ENCODE data around the gene BRIP1.

The BRIP1 gene

GRCh38 chr17:61753696-61754095 is 109.6 kb downstream of the BRIP1 start:
- Histone ChIP-seq H3K27me3 (ENCODE audit: control insufficient read depth in 1 of 2, insufficient read depth in 2 of 2, low read length in 2 of 2) (no peaks in the 10 kb centered on the region), H3K9ac (ENCODE audit: low read length) (no peak overlapping the region), H3K9me3 (ENCODE audit: low read length) (no peaks in the 10 kb centered on the region), H3K4me1 (ENCODE audit: insufficient read depth, low read length) (no peaks in the 10 kb centered on the region), H3K4me3 (ENCODE audit: low read depth in 1 of 2, low read length in 2 of 2) (no peak overlapping the region), H3K27ac (ENCODE audit: low read depth, low read length) (no peak overlapping the region), H3K36me3 (ENCODE audit: insufficient read depth, low read length) (no peaks in the 10 kb centered on the region)

- Histone ChIP-seq H3K9ac (ENCODE audit: low read length) (no peak overlapping the region), H3K27ac (ENCODE audit: low read depth, low read length) (no peak overlapping the region), H3K4me3 (ENCODE audit: low read depth in 1 of 2, low read length in 2 of 2) (no peak overlapping the region), H3K9me3 (ENCODE audit: low read length) (no peaks in the 10 kb centered on the region), H3K36me3 (ENCODE audit: insufficient read depth, low read length) (no peaks in the 10 kb centered on the region), H3K4me1 (ENCODE audit: insufficient read depth, low read length) (no peaks in the 10 kb centered on the region), H3K27me3 (ENCODE audit: control insufficient read depth in 1 of 2, insufficient read depth in 2 of 2, low read length in 2 of 2) (no peaks in the 10 kb centered on the region)
These were observed 112.7 kb downstream of the BRIP1 start for GRCh38 chr17:61750656-61751055.

GRCh38 chr17:61749823-61750404 is 113.4 kb downstream of the BRIP1 start:
- no peak overlapping the region for H3K27ac ChIP-seq (ENCODE audit: low read depth, low read length)
- H3K4me1 ChIP-seq (ENCODE audit: insufficient read depth, low read length) = no peaks in the 10 kb centered on the region
- no peaks in the 10 kb centered on the region for H3K36me3 ChIP-seq (ENCODE audit: insufficient read depth, low read length)
- H3K27me3 ChIP-seq (ENCODE audit: control insufficient read depth in 1 of 2, insufficient read depth in 2 of 2, low read length in 2 of 2) = no peaks in the 10 kb centered on the region
- no peak overlapping the region for H3K9ac ChIP-seq (ENCODE audit: low read length)
- no peaks in the 10 kb centered on the region for H3K9me3 ChIP-seq (ENCODE audit: low read length)
- no peak overlapping the region for H3K4me3 ChIP-seq (ENCODE audit: low read depth in 1 of 2, low read length in 2 of 2)

- no peaks in the 10 kb centered on the region for H3K27me3 ChIP-seq (ENCODE audit: control insufficient read depth in 1 of 2, insufficient read depth in 2 of 2, low read length in 2 of 2)
- H3K4me3 ChIP-seq (ENCODE audit: low read depth in 1 of 2, low read length in 2 of 2) = no peak overlapping the region
- H3K9ac ChIP-seq (ENCODE audit: low read length) = no peak overlapping the region
- no peaks in the 10 kb centered on the region for H3K4me1 ChIP-seq (ENCODE audit: insufficient read depth, low read length)
- H3K9me3 ChIP-seq (ENCODE audit: low read length) = no peaks in the 10 kb centered on the region
- H3K27ac ChIP-seq (ENCODE audit: low read depth, low read length) = no peak overlapping the region
- H3K36me3 ChIP-seq (ENCODE audit: insufficient read depth, low read length) = no peaks in the 10 kb centered on the region
These were observed 116.9 kb downstream of the BRIP1 start for GRCh38 chr17:61746248-61746985.

GRCh38 chr17:61744804-61745203 is 118.5 kb downstream of the BRIP1 start:
- Histone ChIP-seq H3K27me3 (ENCODE audit: control insufficient read depth in 1 of 2, insufficient read depth in 2 of 2, low read length in 2 of 2) (no peaks in the 10 kb centered on the region), H3K9me3 (ENCODE audit: low read length) (no peaks in the 10 kb centered on the region), H3K9ac (ENCODE audit: low read length) (no peak overlapping the region), H3K4me1 (ENCODE audit: insufficient read depth, low read length) (no peaks in the 10 kb centered on the region), H3K4me3 (ENCODE audit: low read depth in 1 of 2, low read length in 2 of 2) (no peak overlapping the region), H3K36me3 (ENCODE audit: insufficient read depth, low read length) (no peaks in the 10 kb centered on the region), H3K27ac (ENCODE audit: low read depth, low read length) (no peak overlapping the region)

- Histone ChIP-seq H3K9me3 (ENCODE audit: low read length) (no peaks in the 10 kb centered on the region), H3K27me3 (ENCODE audit: control insufficient read depth in 1 of 2, insufficient read depth in 2 of 2, low read length in 2 of 2) (no peaks in the 10 kb centered on the region)
These were observed 119.1 kb downstream of the BRIP1 start for GRCh38 chr17:61744252-61744651.

GRCh38 chr17:61743766-61744165 is 119.6 kb downstream of the BRIP1 start:
- Histone ChIP-seq H3K9ac (ENCODE audit: low read length) (no peak overlapping the region), H3K27me3 (ENCODE audit: control insufficient read depth in 1 of 2, insufficient read depth in 2 of 2, low read length in 2 of 2) (no peaks in the 10 kb centered on the region), H3K36me3 (ENCODE audit: insufficient read depth, low read length) (no peaks in the 10 kb centered on the region)

More at GRCh38 chr17:61744252-61744651, 119.1 kb downstream of the BRIP1 start:
- H3K4me3 ChIP-seq (ENCODE audit: low read depth in 1 of 2, low read length in 2 of 2) = no peak overlapping the region
- H3K4me1 ChIP-seq (ENCODE audit: insufficient read depth, low read length) = no peaks in the 10 kb centered on the region
- H3K9ac ChIP-seq (ENCODE audit: low read length) = no peak overlapping the region
- no peaks in the 10 kb centered on the region for H3K36me3 ChIP-seq (ENCODE audit: insufficient read depth, low read length)
- no peak overlapping the region for H3K27ac ChIP-seq (ENCODE audit: low read depth, low read length)

GRCh38 chr17:61739002-61739401 is 124.3 kb downstream of the BRIP1 start:
- H3K27ac ChIP-seq (ENCODE audit: low read depth, low read length) = no peak overlapping the region
- H3K9ac ChIP-seq (ENCODE audit: low read length) = no peak overlapping the region
- H3K9me3 ChIP-seq (ENCODE audit: low read length) = no peaks in the 10 kb centered on the region
- no peaks in the 10 kb centered on the region for H3K27me3 ChIP-seq (ENCODE audit: control insufficient read depth in 1 of 2, insufficient read depth in 2 of 2, low read length in 2 of 2)
- no peak overlapping the region for H3K4me3 ChIP-seq (ENCODE audit: low read depth in 1 of 2, low read length in 2 of 2)
- no peaks in the 10 kb centered on the region for H3K4me1 ChIP-seq (ENCODE audit: insufficient read depth, low read length)
- H3K36me3 ChIP-seq (ENCODE audit: insufficient read depth, low read length) = no peaks in the 10 kb centered on the region

More at GRCh38 chr17:61743766-61744165, 119.6 kb downstream of the BRIP1 start:
- H3K27ac ChIP-seq (ENCODE audit: low read depth, low read length) = no peak overlapping the region
- H3K4me1 ChIP-seq (ENCODE audit: insufficient read depth, low read length) = no peaks in the 10 kb centered on the region
- no peaks in the 10 kb centered on the region for H3K9me3 ChIP-seq (ENCODE audit: low read length)
- no peak overlapping the region for H3K4me3 ChIP-seq (ENCODE audit: low read depth in 1 of 2, low read length in 2 of 2)

GRCh38 chr17:61738249-61738648 is 125.1 kb downstream of the BRIP1 start:
- Histone ChIP-seq H3K9ac (ENCODE audit: low read length) (no peak overlapping the region), H3K36me3 (ENCODE audit: insufficient read depth, low read length) (no peaks in the 10 kb centered on the region), H3K27ac (ENCODE audit: low read depth, low read length) (no peak overlapping the region), H3K4me3 (ENCODE audit: low read depth in 1 of 2, low read length in 2 of 2) (no peak overlapping the region), H3K27me3 (ENCODE audit: control insufficient read depth in 1 of 2, insufficient read depth in 2 of 2, low read length in 2 of 2) (no peaks in the 10 kb centered on the region), H3K4me1 (ENCODE audit: insufficient read depth, low read length) (no peaks in the 10 kb centered on the region), H3K9me3 (ENCODE audit: low read length) (no peaks in the 10 kb centered on the region)

GRCh38 chr17:61737820-61738219 is 125.5 kb downstream of the BRIP1 start:
- no peaks in the 10 kb centered on the region for H3K36me3 ChIP-seq (ENCODE audit: insufficient read depth, low read length)
- no peak overlapping the region for H3K9ac ChIP-seq (ENCODE audit: low read length)
- no peaks in the 10 kb centered on the region for H3K27me3 ChIP-seq (ENCODE audit: control insufficient read depth in 1 of 2, insufficient read depth in 2 of 2, low read length in 2 of 2)
- no peaks in the 10 kb centered on the region for H3K4me1 ChIP-seq (ENCODE audit: insufficient read depth, low read length)
- H3K9me3 ChIP-seq (ENCODE audit: low read length) = no peaks in the 10 kb centered on the region
- no peak overlapping the region for H3K27ac ChIP-seq (ENCODE audit: low read depth, low read length)
- no peak overlapping the region for H3K4me3 ChIP-seq (ENCODE audit: low read depth in 1 of 2, low read length in 2 of 2)

- H3K4me3 ChIP-seq (ENCODE audit: low read depth in 1 of 2, low read length in 2 of 2) = no peak overlapping the region
- H3K27me3 ChIP-seq (ENCODE audit: control insufficient read depth in 1 of 2, insufficient read depth in 2 of 2, low read length in 2 of 2) = no peaks in the 10 kb centered on the region
- no peak overlapping the region for H3K27ac ChIP-seq (ENCODE audit: low read depth, low read length)
- no peaks in the 10 kb centered on the region for H3K9me3 ChIP-seq (ENCODE audit: low read length)
- H3K36me3 ChIP-seq (ENCODE audit: insufficient read depth, low read length) = no peaks in the 10 kb centered on the region
- no peaks in the 10 kb centered on the region for H3K4me1 ChIP-seq (ENCODE audit: insufficient read depth, low read length)
- no peak overlapping the region for H3K9ac ChIP-seq (ENCODE audit: low read length)
These were observed 126.9 kb downstream of the BRIP1 start for GRCh38 chr17:61736438-61736837.

- Histone ChIP-seq H3K36me3 (ENCODE audit: insufficient read depth, low read length) (no peaks in the 10 kb centered on the region), H3K4me3 (ENCODE audit: low read depth in 1 of 2, low read length in 2 of 2) (no peak overlapping the region), H3K4me1 (ENCODE audit: insufficient read depth, low read length) (no peaks in the 10 kb centered on the region), H3K9ac (ENCODE audit: low read length) (no peak overlapping the region), H3K27me3 (ENCODE audit: control insufficient read depth in 1 of 2, insufficient read depth in 2 of 2, low read length in 2 of 2) (no peaks in the 10 kb centered on the region), H3K27ac (ENCODE audit: low read depth, low read length) (no peak overlapping the region), H3K9me3 (ENCODE audit: low read length) (no peaks in the 10 kb centered on the region)
These were observed 127.5 kb downstream of the BRIP1 start for GRCh38 chr17:61735807-61736206.
